H1 (cell line): ENCODE results near the gene PTBP1. TPM values are rescaled to one million over a fixed set of nuclear protein-coding genes. Genes with fewer than 3 reads are reported as not detected.

Experiments used
- CTCF ChIA-PET: fragments of 300-600 bp; sonication (Branson Sonifier 250); formaldehyde crosslinking; loops from one replicate; lab custom pipeline; 2021; ENCODE audit not compliant: partially characterized antibody; lab: Charles Lee
- POLR2A ChIA-PET: fragments of 300-600 bp; sonication (Branson Sonifier 250); formaldehyde crosslinking; loops from one replicate; lab custom pipeline; 2021; ENCODE audit warnings: inconsistent platforms; ENCODE audit not compliant: partially characterized antibody; lab: Charles Lee
- DNase-seq, 2 experiments: peaks; one replicate each; pipeline versions ENCODE4 v3.0.0 to v3.0.0-alpha.2; 2010 to 2022; ENCODE audit warnings: low spot score in 2 of 2, low read depth in 1 of 2, mixed read lengths in 1 of 2
- FAIRE-seq: peaks from 2 replicates; lab custom pipeline; 2011; peaks lifted over from hg19 to GRCh38; lab: Jason Lieb, UNC
- H2AFZ ChIP-seq: 2 replicates; pipeline ENCODE4 v1.8.1; 2012; ENCODE audit warnings: low read length, inconsistent platforms
- H2AK5ac ChIP-seq: 2 replicates; pipeline ENCODE4 v1.6.1; 2013; ENCODE audit warnings: low read depth, low read length
- H2BK120ac ChIP-seq: replicated peaks from 2 replicates; pipeline ENCODE3; 2013; ENCODE audit warnings: low read depth, low read length, inconsistent platforms
- H2BK12ac ChIP-seq: 2 replicates; pipeline ENCODE4 v1.6.1; 2013; ENCODE audit warnings: low read depth, low read length
- H2BK15ac ChIP-seq: 2 replicates; pipeline ENCODE4 v1.6.1; 2013; ENCODE audit warnings: low read length
- H2BK20ac ChIP-seq: 2 replicates; pipeline ENCODE4 v1.6.1; 2013; ENCODE audit warnings: low read length
- H2BK5ac ChIP-seq: 2 replicates; pipeline ENCODE4 v1.6.1; 2013; ENCODE audit warnings: low read depth, low read length
- H3K14ac ChIP-seq: 2 replicates; pipeline ENCODE4 v1.6.1; 2013; ENCODE audit warnings: inconsistent platforms; ENCODE audit not compliant: insufficient read length
- H3K18ac ChIP-seq: 2 replicates; pipeline ENCODE4 v1.6.1; 2013; ENCODE audit warnings: low read length; ENCODE audit errors: extremely low read depth
- H3K23ac ChIP-seq: 2 replicates; pipeline ENCODE4 v1.6.1; 2013; ENCODE audit warnings: inconsistent platforms; ENCODE audit not compliant: insufficient read length
- H3K23me2 ChIP-seq: 2 replicates; pipeline ENCODE4 v1.6.1; 2013; ENCODE audit warnings: low read depth, low read length
- H3K27ac ChIP-seq: 2 replicates; pipeline ENCODE4 v1.6.1; 2011; ENCODE audit warnings: low read depth, low read length, inconsistent platforms
- H3K27me3 ChIP-seq, 4 experiments: replicated peaks in 1 of 4; 1 replicate in 1 of 4; 2 replicates in 3 of 4; pipeline versions ENCODE4 v1.6.1 to v1.8.1; 2011 to 2013; ENCODE audit warnings: low read length in 3 of 4, mild to moderate bottlenecking in 3 of 4, inconsistent platforms in 2 of 4, mixed read lengths in 2 of 4, moderate library complexity in 1 of 4; ENCODE audit not compliant: control insufficient read depth in 3 of 4, insufficient read depth in 3 of 4; ENCODE audit errors: extremely low read depth in 1 of 4
- H3K36me3 ChIP-seq, 4 experiments: 2 replicates each; pipeline versions ENCODE4 v1.6.1 to v1.8.1; 2011 to 2013; ENCODE audit warnings: mild to moderate bottlenecking in 4 of 4, low read length in 3 of 4, moderate library complexity in 2 of 4, control low read depth in 1 of 4, inconsistent platforms in 1 of 4; ENCODE audit not compliant: insufficient read depth in 4 of 4, control insufficient read depth in 2 of 4
- H3K4ac ChIP-seq: replicated peaks from 2 replicates; pipeline ENCODE3; 2013; ENCODE audit warnings: low read length, low read depth, mixed read lengths, inconsistent platforms; ENCODE audit not compliant: insufficient read length
- H3K4me1 ChIP-seq, 4 experiments: replicated peaks in 1 of 4; 1 replicate in 1 of 4; 2 replicates in 3 of 4; pipeline versions ENCODE4 v1.6.1 to v1.8.1; 2011 to 2013; ENCODE audit warnings: low read length in 3 of 4, inconsistent platforms in 2 of 4, mixed read lengths in 1 of 4; ENCODE audit not compliant: insufficient read depth in 4 of 4, control insufficient read depth in 3 of 4
- H3K4me2 ChIP-seq, 2 experiments: 2 replicates each; pipeline versions ENCODE4 v1.6.1 to v1.8.1; 2011 to 2013; ENCODE audit warnings: low read depth in 2 of 2, low read length in 2 of 2, control low read depth in 1 of 2, inconsistent platforms in 1 of 2, mild to moderate bottlenecking in 1 of 2; ENCODE audit not compliant: insufficient read depth in 1 of 2
- H3K4me3 ChIP-seq, 4 experiments: fragments of 200-600, 300-600 bp in 1 of 4; sonication (generic), shearing (Covaris generic), sonication (Bioruptor Twin) in 1 of 4; 2 replicates each; pipeline versions ENCODE4 v1.5.1 to v1.8.1; 2011 to 2016; ENCODE audit warnings: low read length in 4 of 4, low read depth in 3 of 4, control low read depth in 2 of 4, inconsistent platforms in 2 of 4, mild to moderate bottlenecking in 2 of 4, mixed read lengths in 1 of 4, moderate library complexity in 1 of 4; ENCODE audit not compliant: insufficient read depth in 2 of 4; ENCODE audit errors: extremely low read depth in 1 of 4
- H3K56ac ChIP-seq: replicated peaks from 2 replicates; pipeline ENCODE3; 2013; ENCODE audit warnings: low read depth, mild to moderate bottlenecking, mixed read lengths, low read length, inconsistent platforms; ENCODE audit not compliant: insufficient read length
- H3K79me1 ChIP-seq: 2 replicates; pipeline ENCODE4 v1.6.1; 2013; ENCODE audit warnings: low read depth, low read length, control low read depth
- H3K79me2 ChIP-seq, 2 experiments: 2 replicates each; pipeline versions ENCODE4 v1.6.1 to v1.8.1; 2012 to 2013; ENCODE audit warnings: low read length in 2 of 2, mild to moderate bottlenecking in 2 of 2, inconsistent platforms in 1 of 2; ENCODE audit not compliant: insufficient read depth in 2 of 2, control insufficient read depth in 1 of 2
- H3K9ac ChIP-seq, 4 experiments: replicated peaks in 1 of 4; 1 replicate in 1 of 4; 2 replicates in 3 of 4; pipeline versions ENCODE4 v1.6.1 to v1.8.1; 2011 to 2013; ENCODE audit warnings: low read depth in 3 of 4, low read length in 3 of 4, control low read depth in 2 of 4, mild to moderate bottlenecking in 2 of 4, moderate library complexity in 2 of 4, inconsistent platforms in 1 of 4; ENCODE audit errors: extremely low read depth in 1 of 4
- H3K9me3 ChIP-seq, 2 experiments: 2 replicates each; pipeline versions ENCODE4 v1.6.1 to v1.8.1; 2012 to 2013; ENCODE audit warnings: mild to moderate bottlenecking in 2 of 2, moderate library complexity in 2 of 2, control low read depth in 1 of 2, inconsistent platforms in 1 of 2, low read depth in 1 of 2, low read length in 1 of 2, mixed read lengths in 1 of 2; ENCODE audit not compliant: insufficient read depth in 2 of 2
- H4K20me1 ChIP-seq, 2 experiments: replicated peaks in 1 of 2; 2 replicates each; pipeline versions ENCODE3 to v1.8.1; 2011 to 2013; ENCODE audit warnings: inconsistent platforms in 2 of 2, low read length in 2 of 2, mild to moderate bottlenecking in 1 of 2; ENCODE audit not compliant: insufficient read depth in 2 of 2, control insufficient read depth in 1 of 2
- H4K5ac ChIP-seq: 2 replicates; pipeline ENCODE4 v1.6.1; 2013; ENCODE audit warnings: low read length, low read depth, mixed read lengths, inconsistent platforms; ENCODE audit not compliant: insufficient read length
- H4K8ac ChIP-seq: 2 replicates; pipeline ENCODE4 v1.8.0; 2013; ENCODE audit warnings: mild to moderate bottlenecking, moderate library complexity, low read length, inconsistent platforms; ENCODE audit not compliant: insufficient read depth; ENCODE audit errors: extremely low read depth
- H4K91ac ChIP-seq: replicated peaks from 2 replicates; pipeline ENCODE3; 2013; ENCODE audit warnings: low read length, mixed read lengths, inconsistent platforms; ENCODE audit not compliant: insufficient read length
- POU5F1 ChIP-seq: IDR thresholded peaks from 2 replicates; pipeline ENCODE4 v1.6.1; 2011; ENCODE audit warnings: low read depth, mild to moderate bottlenecking, low read length, moderate library complexity
- TAF1 ChIP-seq: IDR thresholded peaks from 2 replicates; pipeline ENCODE4 v1.6.1; 2011; ENCODE audit warnings: mild to moderate bottlenecking, low read depth, low read length
- WGBS, 2 experiments: shearing (Covaris generic) in 1 of 2; methylation state at CpG; one replicate each; pipeline versions ENCODE4 v1.1.6 to v1.1.7; 2013 to 2015; ENCODE audit warnings: low lambda C conversion rate in 2 of 2, mixed read lengths in 2 of 2, inconsistent platforms in 1 of 2, low coverage in 1 of 2, missing lambda C conversion rate in 1 of 2; ENCODE audit not compliant: insufficient replicate concordance in 2 of 2, insufficient coverage in 1 of 2, insufficient read length in 1 of 2; ENCODE audit errors: extremely low coverage in 1 of 2, missing lambda C conversion rate in 1 of 2; 5-methylcytosine and 5-hydroxymethylcytosine counted together
- polyA plus RNA-seq, 7 experiments: library from polyadenylated mRNA; depleted of rRNA in 3 of 7; stranded (reverse) in 5 of 7; unstranded in 2 of 7; fragments of >200 nt in 5 of 7; fragments of 200-250 nt in 2 of 7; gene quantifications; 1 replicate in 5 of 7; 2 replicates in 1 of 7; 4 replicates in 1 of 7; pipeline versions ENCODE4 v1.2.1 to v1.2.3, GENCODE V29; 2011 to 2013; ENCODE audit warnings: missing spikeins in 2 of 7, mixed read lengths in 2 of 7
- total RNA-seq: library from RNA; stranded (reverse); fragmentation: NEBNext Ultra II Directional; extraction: Animal tissue kit (Norgen Biotek cat#: 25700); gene quantifications from 2 replicates; pipeline ENCODE4 v1.2.1, GENCODE V29; 2021
- TF ChIP-seq, protein P1 (sequence below): IDR thresholded peaks from 2 replicates; pipeline ENCODE4 v1.6.1; 2011; ENCODE audit warnings: low read length, improper control_type of control experiment

PTBP1 gene
- total and polyA plus RNA-seq, 2 of the 8 experiments (the other 6 are each of a cell fraction or from before 2014, with no cell fraction given), result 528 to 888 TPM

DNA sequence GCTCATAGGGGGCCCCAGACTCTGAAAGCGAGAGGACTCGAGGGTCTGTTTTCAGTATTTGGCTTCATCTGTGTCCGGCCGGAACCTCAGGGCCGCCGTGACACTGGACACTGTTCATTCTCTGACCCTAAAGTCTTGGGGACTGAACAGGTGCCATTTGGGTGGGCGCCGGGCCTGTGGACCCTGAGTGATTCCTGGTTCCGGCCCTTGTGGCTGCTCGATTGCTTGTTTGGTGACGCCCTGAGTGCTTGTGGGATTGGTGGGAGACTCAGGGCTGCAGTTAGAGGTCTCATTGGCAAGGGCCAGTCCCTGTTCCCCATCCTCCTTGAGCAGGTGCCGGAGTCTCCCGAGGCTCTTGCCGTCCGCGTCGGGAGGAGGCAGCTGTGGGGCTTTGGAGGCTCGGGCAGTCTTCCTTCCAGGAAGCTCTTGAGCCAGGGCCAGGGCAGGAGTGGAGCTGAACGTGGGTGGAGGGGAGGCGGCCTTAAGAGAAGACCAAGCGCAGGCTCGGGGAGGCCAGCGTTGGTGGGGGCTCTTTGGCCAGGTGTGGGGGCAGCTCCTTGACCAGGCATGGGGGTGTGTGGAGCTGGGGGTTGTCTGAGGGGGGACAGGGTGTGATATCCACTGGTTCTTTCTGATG lies 4.7 kb downstream of the PTBP1 start:
- Histone ChIP-seq H2BK12ac (no peak overlapping the region), H4K5ac (no peak overlapping the region), H3K4me2 (peak overlapping the region; percentile 16 to 38; a peak in 3 of 4 replicates), H3K27me3 (no peaks in the 10 kb centered on the region), H3K9ac (peak overlapping the region in 1 of 4 experiments; percentile 39; a peak in 2 of 7 replicates), H3K23me2 (peaks cover 8% of the 10 kb centered on the region; the same call in 1 of the 2 replicates), H3K4ac (no peak overlapping the region), H3K4me3 (no peak overlapping the region), H2AFZ (no peak overlapping the region), H2BK120ac (no peak overlapping the region), H3K36me3 (peaks cover 33 to 64% (median 57%) of the 10 kb centered on the region in 4 experiments), H4K8ac (no peak overlapping the region), H2BK5ac (peak overlapping the region; percentile 60; the same call in 1 of the 2 replicates), H2BK15ac (no peak overlapping the region), H3K27ac (peak overlapping the region; percentile 53; the same call in 1 of the 2 replicates), H4K20me1 (peaks cover 67 to 75% of the 10 kb centered on the region in 2 experiments), H3K79me2 (peaks cover 62 to 86% of the 10 kb centered on the region in 2 experiments), H3K4me1 (peaks cover 0 to 25% (median 15%) of the 10 kb centered on the region in 4 experiments; a peak in 6 of 7 replicates), H3K9me3 (no peaks in the 10 kb centered on the region), H3K23ac (no peak overlapping the region), H2AK5ac (no peak overlapping the region), H3K18ac (no peak overlapping the region), H3K56ac (no peak overlapping the region), H3K79me1 (peaks cover 16% of the 10 kb centered on the region), H4K91ac (no peak overlapping the region), H2BK20ac (no peak overlapping the region), H3K14ac (no peak overlapping the region)
- CTCF ChIA-PET, result interaction anchor here (0.7 to 1.5 kb wide), 3 partner anchors 29 to 227 kb away, joined by 3 to 5 read pairs (median 4); no protein-coding TSS in a partner anchor
- FAIRE-seq (no peak), DNase-seq (no peak)
- POLR2A ChIA-PET, result interaction anchor here (0.6 to 16.9 kb wide), 18 partner anchors 8 to 391 kb away, joined by 3 to 277 read pairs (median 6); partner anchors contain the start of genes AZU1, PLPPR3 and PRTN3
- TF ChIP-seq, protein P1, sequence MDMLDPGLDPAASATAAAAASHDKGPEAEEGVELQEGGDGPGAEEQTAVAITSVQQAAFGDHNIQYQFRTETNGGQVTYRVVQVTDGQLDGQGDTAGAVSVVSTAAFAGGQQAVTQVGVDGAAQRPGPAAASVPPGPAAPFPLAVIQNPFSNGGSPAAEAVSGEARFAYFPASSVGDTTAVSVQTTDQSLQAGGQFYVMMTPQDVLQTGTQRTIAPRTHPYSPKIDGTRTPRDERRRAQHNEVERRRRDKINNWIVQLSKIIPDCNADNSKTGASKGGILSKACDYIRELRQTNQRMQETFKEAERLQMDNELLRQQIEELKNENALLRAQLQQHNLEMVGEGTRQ, result no peak
- TF ChIP-seq POU5F1 (no peak), TAF1 (no peak)
- 94% methylated on average over 20 of the region's 23 CpGs; no CpG with 5 or more reads in 1 of the 2 experiments for WGBS, 2 experiments
